Panc1 (cell line): ENCODE data around the gene TRNP1.

Experiments used
- CTCF ChIP-seq: fragments of 450-650 bp; IDR thresholded peaks from 2 replicates; pipeline ENCODE4 v1.5.1; 2017; ENCODE audit warnings: mild to moderate bottlenecking
- POLR2AphosphoS5 ChIP-seq: IDR thresholded peaks from 2 replicates; pipeline ENCODE4 v1.6.1; 2012; ENCODE audit warnings: mild to moderate bottlenecking, low read depth, low read length, moderate library complexity
- REST ChIP-seq, 2 experiments: IDR thresholded peaks; 2 replicates each; pipeline ENCODE4 v1.6.1; 2011 to 2012; ENCODE audit warnings: low read depth in 2 of 2, control low read depth in 1 of 2, low read length in 1 of 2, mild to moderate bottlenecking in 1 of 2, moderate library complexity in 1 of 2; ENCODE audit not compliant: insufficient read depth in 1 of 2

DNA sequence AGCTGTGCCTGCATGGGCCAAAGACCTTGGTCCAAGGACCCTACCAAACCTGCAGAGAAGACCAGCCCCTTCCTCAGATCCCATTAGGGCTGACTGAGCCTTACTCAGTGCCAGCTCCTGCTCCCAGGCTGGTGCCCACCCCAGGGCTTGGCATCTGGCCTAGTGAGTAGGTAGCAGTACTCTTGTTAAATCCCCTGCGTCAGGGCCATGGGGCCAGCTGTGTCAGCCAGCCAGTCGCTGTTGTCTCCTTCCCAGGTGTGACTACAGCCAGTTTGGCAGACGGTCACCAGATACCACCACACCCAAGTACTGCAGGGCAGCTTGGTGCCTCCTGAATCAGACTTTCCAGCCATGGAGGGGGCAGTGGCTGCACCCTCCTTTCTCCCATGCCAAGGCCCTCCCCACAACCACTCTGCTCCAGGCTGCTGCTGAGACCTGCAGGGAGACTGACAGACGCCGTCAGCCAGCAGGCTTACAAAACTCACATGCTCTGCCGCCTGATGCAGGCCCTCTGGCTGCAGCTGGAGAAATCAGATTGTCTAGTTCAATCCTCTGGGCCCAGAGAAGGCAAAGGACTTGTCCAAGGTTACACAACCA lies 16.2 kb downstream of the TRNP1 start:
- TF ChIP-seq CTCF: no peak
- no peak for TF ChIP-seq POLR2AphosphoS5
- no peak for TF ChIP-seq REST (IDR thresholded peaks at IDR 0.05; ENCODE audit: insufficient read depth in 1 of 2, low read depth in 2 of 2, low read length in 1 of 2)
